IMR-90 (cell line): ENCODE data around the gene SLC16A2. TPM values are rescaled to one million over a fixed set of nuclear protein-coding genes. Genes with fewer than 3 reads are reported as not detected.

Experiments used
- ATAC-seq: fragments of 200-7000 bp; cut with Tn5 transposase; 2 replicates; pipeline ENCODE4 v1.9.1; 2020; ENCODE audit warnings: low read depth, mild to moderate bottlenecking, moderate library complexity
- BruUV-seq: library from RNA; stranded (reverse); fragments of 400-500 nt; replicated peaks from 2 replicates; lab custom pipeline; 2021; lab: Mats Ljungman, UMichigan
- CTCF ChIA-PET: fragments of 300-600 bp; formaldehyde crosslinking; extraction: SDS; loops from one replicate; lab custom pipeline; 2021; ENCODE audit warnings: antibody characterized with exemption; lab: Yijun Ruan, JAX
- POLR2A ChIA-PET: fragments of 300-600 bp; sonication (Branson Sonifier 250); formaldehyde crosslinking; loops from one replicate; lab custom pipeline; 2022; ENCODE audit warnings: antibody characterized with exemption; ENCODE audit not compliant: unreplicated experiment; lab: Charles Lee
- DNase-seq: peaks from one replicate; pipeline ENCODE4 v3.0.0; 2013
- H2AFZ ChIP-seq: replicated peaks from 2 replicates; pipeline ENCODE3; 2013; ENCODE audit warnings: low read length, mild to moderate bottlenecking; ENCODE audit not compliant: poor library complexity
- H2AK5ac ChIP-seq: 2 replicates; pipeline ENCODE4 v1.6.1; 2013; ENCODE audit warnings: low read depth, low read length, inconsistent platforms
- H2AK9ac ChIP-seq: replicated peaks from 2 replicates; pipeline ENCODE3; 2013; ENCODE audit warnings: mild to moderate bottlenecking, low read depth, low read length, moderate library complexity; ENCODE audit not compliant: poor library complexity
- H2BK120ac ChIP-seq: 2 replicates; pipeline ENCODE4 v1.6.1; 2013; ENCODE audit warnings: low read depth, low read length, inconsistent platforms
- H2BK15ac ChIP-seq: 3 replicates; pipeline ENCODE4 v1.6.1; 2013; ENCODE audit warnings: low read depth, low read length, inconsistent platforms
- H2BK20ac ChIP-seq: 2 replicates; pipeline ENCODE4 v1.6.1; 2013; ENCODE audit warnings: low read depth, mild to moderate bottlenecking, inconsistent platforms, low read length, moderate library complexity
- H2BK5ac ChIP-seq: 2 replicates; pipeline ENCODE4 v1.6.1; 2013; ENCODE audit warnings: mild to moderate bottlenecking, low read depth, low read length, inconsistent platforms; ENCODE audit not compliant: poor library complexity, severe bottlenecking
- H3K14ac ChIP-seq: replicated peaks from 2 replicates; pipeline ENCODE4 v1.6.1; 2013; ENCODE audit warnings: low read depth, low read length, inconsistent platforms
- H3K18ac ChIP-seq: 2 replicates; pipeline ENCODE4 v1.6.1; 2013; ENCODE audit warnings: low read depth, low read length, control low read depth
- H3K23ac ChIP-seq: 2 replicates; pipeline ENCODE4 v1.6.1; 2013; ENCODE audit warnings: low read depth, low read length, inconsistent platforms
- H3K27ac ChIP-seq: 2 replicates; pipeline ENCODE4 v1.5.1; 2013; ENCODE audit warnings: mild to moderate bottlenecking, control low read depth, low read length; ENCODE audit not compliant: insufficient read depth
- H3K27me3 ChIP-seq: 2 replicates; pipeline ENCODE4 v1.6.1; 2013; ENCODE audit warnings: low read length; ENCODE audit not compliant: control insufficient read depth, insufficient read depth
- H3K36me3 ChIP-seq: 2 replicates; pipeline ENCODE4 v1.6.1; 2013; ENCODE audit warnings: low read length, mixed read lengths; ENCODE audit not compliant: control insufficient read depth, insufficient read depth
- H3K4ac ChIP-seq: 2 replicates; pipeline ENCODE4 v1.6.1; 2013; ENCODE audit warnings: low read depth, low read length, inconsistent platforms
- H3K4me1 ChIP-seq: 2 replicates; pipeline ENCODE4 v1.6.1; 2013; ENCODE audit warnings: low read length, mixed read lengths; ENCODE audit not compliant: control insufficient read depth, insufficient read depth
- H3K4me2 ChIP-seq: 2 replicates; pipeline ENCODE4 v1.6.1; 2013; ENCODE audit warnings: low read depth, mild to moderate bottlenecking, control low read depth, low read length, moderate library complexity
- H3K4me3 ChIP-seq: 2 replicates; pipeline ENCODE4 v1.5.1; 2013; ENCODE audit warnings: low read depth, mild to moderate bottlenecking, control low read depth, low read length, moderate library complexity; ENCODE audit not compliant: insufficient read depth
- H3K56ac ChIP-seq: 2 replicates; pipeline ENCODE4 v1.6.1; 2013; ENCODE audit warnings: low read length, inconsistent platforms; ENCODE audit not compliant: insufficient read depth; ENCODE audit errors: extremely low read depth
- H3K79me1 ChIP-seq, 2 experiments: 2 replicates each; pipeline ENCODE4 v1.6.1; 2013; ENCODE audit warnings: low read length in 2 of 2, inconsistent platforms in 1 of 2, low read depth in 1 of 2
- H3K9ac ChIP-seq: 2 replicates; pipeline ENCODE4 v1.6.1; 2013; ENCODE audit warnings: low read depth, low read length, control low read depth
- H3K9me1 ChIP-seq: 2 replicates; pipeline ENCODE4 v1.6.1; 2013; ENCODE audit warnings: low read length, inconsistent platforms; ENCODE audit not compliant: insufficient read depth
- H3K9me3 ChIP-seq: 2 replicates; pipeline ENCODE4 v1.6.1; 2013; ENCODE audit warnings: low read length; ENCODE audit not compliant: control insufficient read depth, insufficient read depth
- H4K20me1 ChIP-seq: 2 replicates; pipeline ENCODE4 v1.6.1; 2013; ENCODE audit warnings: low read length, inconsistent platforms; ENCODE audit not compliant: insufficient read depth
- H4K5ac ChIP-seq: 2 replicates; pipeline ENCODE4 v1.6.1; 2013; ENCODE audit warnings: mild to moderate bottlenecking, low read depth, low read length, control low read depth
- H4K8ac ChIP-seq, 2 experiments: 2 replicates each; pipeline ENCODE4 v1.6.1; 2013; ENCODE audit warnings: low read depth in 2 of 2, low read length in 2 of 2, control low read depth in 1 of 2, inconsistent platforms in 1 of 2
- H4K91ac ChIP-seq: 2 replicates; pipeline ENCODE4 v1.6.1; 2013; ENCODE audit warnings: low read depth, low read length, inconsistent platforms; ENCODE audit not compliant: insufficient read depth
- BHLHE40 ChIP-seq: fragments of 150-350 bp; IDR thresholded peaks from 2 replicates; pipeline ENCODE4 v1.6.1; 2016; ENCODE audit warnings: mild to moderate bottlenecking, low read depth, low read length
- CEBPB ChIP-seq: IDR thresholded peaks from 2 replicates; pipeline ENCODE4 v1.6.1; 2012; ENCODE audit warnings: low read depth, low read length, improper control_type of control experiment
- CHD1 ChIP-seq: IDR thresholded peaks from 2 replicates; pipeline ENCODE4 v1.6.1; 2012; ENCODE audit warnings: low read depth, low read length, improper control_type of control experiment
- FOS ChIP-seq: fragments of 150-350 bp; IDR thresholded peaks from 2 replicates; pipeline ENCODE4 v1.6.1; 2016; ENCODE audit warnings: low read depth, low read length
- MAFK ChIP-seq: IDR thresholded peaks from 2 replicates; pipeline ENCODE4 v1.6.1; 2012; ENCODE audit warnings: low read depth, low read length, improper control_type of control experiment
- MAZ ChIP-seq: IDR thresholded peaks from 2 replicates; pipeline ENCODE4 v1.6.1; 2012; ENCODE audit warnings: low read depth, mild to moderate bottlenecking, low read length, improper control_type of control experiment, moderate library complexity, borderline replicate concordance
- MXI1 ChIP-seq: IDR thresholded peaks from 2 replicates; pipeline ENCODE4 v1.6.1; 2012; ENCODE audit warnings: low read depth, mild to moderate bottlenecking, low read length, moderate library complexity, borderline replicate concordance
- NFE2L2 ChIP-seq: fragments of 150-350 bp; IDR thresholded peaks from 2 replicates; pipeline ENCODE4 v1.6.1; 2016; ENCODE audit warnings: low read depth, mild to moderate bottlenecking, low read length
- POLR2A ChIP-seq: IDR thresholded peaks from 2 replicates; pipeline ENCODE4 v1.6.1; 2012; ENCODE audit warnings: mild to moderate bottlenecking, low read depth, low read length
- RAD21 ChIP-seq: IDR thresholded peaks from 2 replicates; pipeline ENCODE4 v1.6.1; 2012; ENCODE audit warnings: low read length, improper control_type of control experiment
- RCOR1 ChIP-seq: IDR thresholded peaks from 2 replicates; pipeline ENCODE4 v1.6.1; 2012; ENCODE audit warnings: mild to moderate bottlenecking, low read length, improper control_type of control experiment; ENCODE audit not compliant: insufficient replicate concordance
- RFX5 ChIP-seq: IDR thresholded peaks from 2 replicates; pipeline ENCODE4 v1.8.0; 2012; ENCODE audit warnings: low read depth, mild to moderate bottlenecking, low read length, moderate library complexity
- SMC3 ChIP-seq: fragments of 150-350 bp; IDR thresholded peaks from 2 replicates; pipeline ENCODE4 v1.6.1; 2016; ENCODE audit warnings: low read depth, mild to moderate bottlenecking, antibody characterized with exemption, low read length, moderate library complexity
- WGBS, 2 experiments: methylation state at CpG; one replicate each; pipeline versions ENCODE4 v1.1.5 to v1.1.7; 2013; ENCODE audit warnings: missing lambda C conversion rate in 2 of 2; ENCODE audit not compliant: insufficient read length in 1 of 2; ENCODE audit errors: extremely low coverage in 2 of 2; 5-methylcytosine and 5-hydroxymethylcytosine counted together
- dilution Hi-C: fragments of 300-500 bp; cut with HindIII; formaldehyde crosslinking; loops from one replicate; pipeline ENCODE4 v1.14.3; 2018; ENCODE audit warnings: low sequenced_read_pairs; ENCODE audit not compliant: unreplicated experiment
- in situ Hi-C: fragments of 300-500 bp; cut with MboI; formaldehyde crosslinking; loops from 3 replicates; pipeline ENCODE4 v1.14.3; 2019; ENCODE audit warnings: low sequenced_read_pairs, inconsistent platforms, mixed read lengths
- intact Hi-C: fragments of 100-400 bp; cut with micrococcal nuclease; formaldehyde crosslinking; loops from 2 replicates; pipeline ENCODE4 v1.10.0; 2022
- polyA plus RNA-seq, 3 experiments: library from polyadenylated mRNA; depleted of rRNA; stranded (reverse); fragments of >200 nt; gene quantifications; 2 replicates each; pipeline ENCODE4 v1.2.3, GENCODE V29; 2012; ENCODE audit warnings: low replicate concordance in 1 of 3
- total RNA-seq: library from RNA; depleted of rRNA; stranded (reverse); fragments of >200 nt; gene quantifications from 2 replicates; pipeline ENCODE4 v1.2.3, GENCODE V29; 2012
- TF ChIP-seq, protein P1 (sequence below): conservative IDR thresholded peaks from 2 replicates; pipeline ENCODE4 v1.5.1; 2012; ENCODE audit warnings: mild to moderate bottlenecking, low read depth, low read length, improper control_type of control experiment
- TF ChIP-seq, protein P2 (sequence below): fragments of 150-350 bp; IDR thresholded peaks from 2 replicates; pipeline ENCODE4 v1.6.1; 2016; ENCODE audit warnings: low read depth, mild to moderate bottlenecking, low read length, moderate library complexity, borderline replicate concordance
- TF ChIP-seq, protein P3 (sequence below): fragments of 150-350 bp; IDR thresholded peaks from 2 replicates; pipeline ENCODE4 v1.6.1; 2017; ENCODE audit warnings: mild to moderate bottlenecking, antibody characterized with exemption, low read length, low read depth

Gene SLC16A2
- total and polyA plus RNA-seq, 2 of the 4 experiments (the other 2 are of a cell fraction), result 6.1 to 23.8 TPM

DNA sequence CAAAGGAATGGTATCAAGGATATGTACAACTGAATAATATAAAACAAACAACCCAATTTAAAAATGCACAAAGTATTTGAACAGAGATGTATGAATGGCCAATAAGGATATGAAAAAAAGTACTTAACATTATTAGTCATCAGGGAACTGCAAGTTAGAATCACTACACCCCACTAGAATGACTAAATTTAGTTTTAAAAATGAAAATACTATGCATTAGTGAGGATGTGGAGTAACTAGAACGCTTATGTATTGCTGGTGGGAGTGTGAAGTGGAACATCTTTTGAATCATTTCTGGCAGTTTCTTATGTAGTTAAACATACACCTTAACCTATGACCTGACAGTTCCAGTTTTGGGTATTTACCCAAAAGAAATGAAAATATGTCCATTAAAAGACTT lies 13.0 kb upstream of the SLC16A2 start:
- Histone ChIP-seq H2BK5ac (no peak overlapping the region), H2AK9ac (no peak overlapping the region), H3K4me2 (no peak overlapping the region), H3K9ac (no peak overlapping the region), H4K20me1 (no peaks in the 10 kb centered on the region), H3K36me3 (no peaks in the 10 kb centered on the region), H3K27me3 (peaks cover 3% of the 10 kb centered on the region), H4K8ac (no peak overlapping the region), H3K14ac (no peak overlapping the region), H3K27ac (no peak overlapping the region), H2AK5ac (no peak overlapping the region), H3K23ac (no peak overlapping the region), H3K18ac (no peak overlapping the region), H2BK20ac (no peak overlapping the region), H3K4me1 (no peaks in the 10 kb centered on the region), H2AFZ (no peak overlapping the region), H3K9me3 (no peaks in the 10 kb centered on the region), H3K56ac (no peak overlapping the region), H2BK15ac (no peak overlapping the region), H3K9me1 (no peaks in the 10 kb centered on the region), H4K91ac (no peak overlapping the region), H3K79me1 (no peaks in the 10 kb centered on the region), H4K5ac (no peak overlapping the region), H2BK120ac (no peak overlapping the region), H3K4me3 (no peak overlapping the region), H3K4ac (no peak overlapping the region)
- no peak for DNase-seq
- intact Hi-C loops, result no loop called here
- in situ Hi-C loops, result no loop called here
- no CpG with 5 or more reads among the region's 1 CpG for WGBS, 2 experiments
- POLR2A ChIA-PET, result no interaction called here
- TF ChIP-seq, protein P1, sequence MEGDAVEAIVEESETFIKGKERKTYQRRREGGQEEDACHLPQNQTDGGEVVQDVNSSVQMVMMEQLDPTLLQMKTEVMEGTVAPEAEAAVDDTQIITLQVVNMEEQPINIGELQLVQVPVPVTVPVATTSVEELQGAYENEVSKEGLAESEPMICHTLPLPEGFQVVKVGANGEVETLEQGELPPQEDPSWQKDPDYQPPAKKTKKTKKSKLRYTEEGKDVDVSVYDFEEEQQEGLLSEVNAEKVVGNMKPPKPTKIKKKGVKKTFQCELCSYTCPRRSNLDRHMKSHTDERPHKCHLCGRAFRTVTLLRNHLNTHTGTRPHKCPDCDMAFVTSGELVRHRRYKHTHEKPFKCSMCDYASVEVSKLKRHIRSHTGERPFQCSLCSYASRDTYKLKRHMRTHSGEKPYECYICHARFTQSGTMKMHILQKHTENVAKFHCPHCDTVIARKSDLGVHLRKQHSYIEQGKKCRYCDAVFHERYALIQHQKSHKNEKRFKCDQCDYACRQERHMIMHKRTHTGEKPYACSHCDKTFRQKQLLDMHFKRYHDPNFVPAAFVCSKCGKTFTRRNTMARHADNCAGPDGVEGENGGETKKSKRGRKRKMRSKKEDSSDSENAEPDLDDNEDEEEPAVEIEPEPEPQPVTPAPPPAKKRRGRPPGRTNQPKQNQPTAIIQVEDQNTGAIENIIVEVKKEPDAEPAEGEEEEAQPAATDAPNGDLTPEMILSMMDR, result no peak
- TF ChIP-seq CHD1 (no peak), SMC3 (no peak), MAFK (no peak), MXI1 (no peak), MAZ (no peak), NFE2L2 (no peak), CEBPB (no peak), RAD21 (no peak), POLR2A (no peak), BHLHE40 (no peak), FOS (no peak), RFX5 (no peak), RCOR1 (no peak)
- TF ChIP-seq, protein P2, sequence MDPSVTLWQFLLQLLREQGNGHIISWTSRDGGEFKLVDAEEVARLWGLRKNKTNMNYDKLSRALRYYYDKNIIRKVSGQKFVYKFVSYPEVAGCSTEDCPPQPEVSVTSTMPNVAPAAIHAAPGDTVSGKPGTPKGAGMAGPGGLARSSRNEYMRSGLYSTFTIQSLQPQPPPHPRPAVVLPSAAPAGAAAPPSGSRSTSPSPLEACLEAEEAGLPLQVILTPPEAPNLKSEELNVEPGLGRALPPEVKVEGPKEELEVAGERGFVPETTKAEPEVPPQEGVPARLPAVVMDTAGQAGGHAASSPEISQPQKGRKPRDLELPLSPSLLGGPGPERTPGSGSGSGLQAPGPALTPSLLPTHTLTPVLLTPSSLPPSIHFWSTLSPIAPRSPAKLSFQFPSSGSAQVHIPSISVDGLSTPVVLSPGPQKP, result no peak
- TF ChIP-seq, protein P3, sequence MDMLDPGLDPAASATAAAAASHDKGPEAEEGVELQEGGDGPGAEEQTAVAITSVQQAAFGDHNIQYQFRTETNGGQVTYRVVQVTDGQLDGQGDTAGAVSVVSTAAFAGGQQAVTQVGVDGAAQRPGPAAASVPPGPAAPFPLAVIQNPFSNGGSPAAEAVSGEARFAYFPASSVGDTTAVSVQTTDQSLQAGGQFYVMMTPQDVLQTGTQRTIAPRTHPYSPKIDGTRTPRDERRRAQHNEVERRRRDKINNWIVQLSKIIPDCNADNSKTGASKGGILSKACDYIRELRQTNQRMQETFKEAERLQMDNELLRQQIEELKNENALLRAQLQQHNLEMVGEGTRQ, result no peak
- no peak for ATAC-seq
- BruUV-seq, result no TSS peak
- dilution Hi-C loops, result no loop called here
- CTCF ChIA-PET, result no interaction called here
